HG02970 (cell line): ENCODE data around the gene MYH2.

ENCODE experiments used
- ATAC-seq: cut with Tn5 transposase; IDR thresholded peaks from one replicate; pipeline ENCODE4 v1.9.1; 2021; ENCODE audit warnings: mild to moderate bottlenecking, moderate library complexity, moderate number of reproducible peaks; ENCODE audit not compliant: unreplicated experiment, low FRiP score

Gene MYH2

GRCh38 chr17:10516638-10517037 is 32.8 kb downstream of the MYH2 start:
- ATAC-seq: no peak

GRCh38 chr17:10516065-10516464 is 33.4 kb downstream of the MYH2 start:
- no peak for ATAC-seq

- no peak for ATAC-seq
Observed at GRCh38 chr17:10513299-10514067, 36.0 kb downstream of the MYH2 start.

GRCh38 chr17:10512856-10513255 is 36.6 kb downstream of the MYH2 start:
- no peak for ATAC-seq

GRCh38 chr17:10499950-10500349 is 49.5 kb downstream of the MYH2 start:
- ATAC-seq: no peak

GRCh38 chr17:10492004-10492403 is 57.5 kb downstream of the MYH2 start:
- ATAC-seq: no peak

GRCh38 chr17:10482252-10482651 is 67.2 kb downstream of the MYH2 start:
- no peak for ATAC-seq

GRCh38 chr17:10477701-10478100 is 71.8 kb downstream of the MYH2 start:
- no peak for ATAC-seq

- no peak for ATAC-seq
Observed at GRCh38 chr17:10474536-10474935, 74.9 kb downstream of the MYH2 start.

GRCh38 chr17:10471858-10472257 is 77.6 kb downstream of the MYH2 start:
- no peak for ATAC-seq
